Activated T-cell treated with anti-CD3 and anti-CD28 coated beads for 48 hours (primary cell): ENCODE data around the gene LIFR.
"Not testable (repeated sequence)": the region's sequence is repeated elsewhere in the genome, so short reads cannot be mapped to it uniquely, and the experiment has no call there.

Experiments
- DNase-seq: peaks from one replicate; pipeline ENCODE4 v3.0.0-alpha.2; 2020; ENCODE audit warnings: low read depth

Gene LIFR

GRCh38 chr5:38516649-38517048, 39.8 kb downstream of the LIFR start:
- not testable (repeated sequence) for DNase-seq

GRCh38 chr5:38515646-38516045, 40.8 kb downstream of the LIFR start:
- no peak for DNase-seq

- DNase-seq: no peak
Observed at GRCh38 chr5:38515092-38515491, 41.4 kb downstream of the LIFR start.

GRCh38 chr5:38509185-38509584, 47.3 kb downstream of the LIFR start:
- DNase-seq: no peak

GRCh38 chr5:38506302-38506701, 50.1 kb downstream of the LIFR start:
- no peak for DNase-seq

GRCh38 chr5:38500573-38501260, 55.7 kb downstream of the LIFR start:
- DNase-seq: no peak

- no peak for DNase-seq
Observed at GRCh38 chr5:38497946-38498345, 58.5 kb downstream of the LIFR start.

- no peak for DNase-seq
Observed at GRCh38 chr5:38494763-38495162, 61.7 kb downstream of the LIFR start.

GRCh38 chr5:38494175-38494574, 62.3 kb downstream of the LIFR start:
- no peak for DNase-seq

GRCh38 chr5:38483805-38484398, 72.5 kb downstream of the LIFR start:
- no peak for DNase-seq

GRCh38 chr5:38479315-38479904, 77.0 kb downstream of the LIFR start:
- no peak for DNase-seq

GRCh38 chr5:38478878-38479277, 77.6 kb downstream of the LIFR start:
- DNase-seq: no peak

- DNase-seq: no peak
Observed at GRCh38 chr5:38478166-38478565, 78.3 kb downstream of the LIFR start.

GRCh38 chr5:38473008-38473407, 83.4 kb downstream of the LIFR start:
- no peak for DNase-seq

- DNase-seq: no peak
Observed at GRCh38 chr5:38472541-38472940, 83.9 kb downstream of the LIFR start.

- no peak for DNase-seq
Observed at GRCh38 chr5:38471709-38472108, 84.7 kb downstream of the LIFR start.

GRCh38 chr5:38469707-38470267, 86.7 kb downstream of the LIFR start:
- no peak for DNase-seq

GRCh38 chr5:38468978-38469706, 87.3 kb downstream of the LIFR start:
- DNase-seq: no peak

GRCh38 chr5:38468202-38468673, 88.2 kb downstream of the LIFR start:
- no peak for DNase-seq

- no peak for DNase-seq
Observed at GRCh38 chr5:38467353-38468040, 88.9 kb downstream of the LIFR start.

GRCh38 chr5:38466424-38467189, 89.8 kb downstream of the LIFR start:
- no peak for DNase-seq
